DND-41 (cell line): Measurements from ENCODE around the gene HUNK.

Experiments
- ATAC-seq: fragments of 200-7000 bp; cut with Tn5 transposase; 3 replicates; pipeline ENCODE4 v1.9.1; 2021; ENCODE audit warnings: low read depth; ENCODE audit not compliant: insufficient read depth
- DNase-seq: peaks from one replicate; pipeline ENCODE4 v3.0.0-alpha.2; 2020
- H2AFZ ChIP-seq: 2 replicates; pipeline ENCODE4 v1.6.0; 2012; ENCODE audit warnings: low read depth, low read length
- H3K27ac ChIP-seq: 2 replicates; pipeline ENCODE4 v1.5.1; 2012; ENCODE audit warnings: low read length, inconsistent platforms
- H3K27me3 ChIP-seq: fragments of 200-600 bp; sonication (generic); 2 replicates; pipeline ENCODE4 v1.6.0; 2012; ENCODE audit warnings: low read length, mild to moderate bottlenecking, inconsistent platforms; ENCODE audit not compliant: insufficient read depth, poor library complexity
- H3K36me3 ChIP-seq: 2 replicates; pipeline ENCODE4 v1.5.1; 2012; ENCODE audit warnings: low read length, inconsistent platforms; ENCODE audit not compliant: insufficient read depth
- H3K4me1 ChIP-seq: 2 replicates; pipeline ENCODE4 v1.5.1; 2012; ENCODE audit warnings: mild to moderate bottlenecking, low read length; ENCODE audit not compliant: insufficient read depth
- H3K4me2 ChIP-seq: 2 replicates; pipeline ENCODE4 v1.6.0; 2012; ENCODE audit warnings: mild to moderate bottlenecking, moderate library complexity, low read length, inconsistent platforms; ENCODE audit not compliant: insufficient read depth
- H3K4me3 ChIP-seq, 2 experiments: fragments of 200-600 bp in 1 of 2; shearing (Covaris generic) in 1 of 2; 2 replicates each; pipeline ENCODE4 v1.5.1; 2012 to 2016; ENCODE audit warnings: inconsistent platforms in 2 of 2, low read length in 2 of 2, mild to moderate bottlenecking in 2 of 2, low read depth in 1 of 2, moderate library complexity in 1 of 2
- H3K79me2 ChIP-seq: 2 replicates; pipeline ENCODE4 v1.6.0; 2012; ENCODE audit warnings: low read length, inconsistent platforms; ENCODE audit not compliant: insufficient read depth
- H3K9ac ChIP-seq: 2 replicates; pipeline ENCODE4 v1.6.0; 2012; ENCODE audit warnings: low read depth, mild to moderate bottlenecking, inconsistent platforms, low read length, moderate library complexity
- H3K9me3 ChIP-seq: 2 replicates; pipeline ENCODE4 v1.5.1; 2012; ENCODE audit warnings: low read length, moderate library complexity, mild to moderate bottlenecking, inconsistent platforms; ENCODE audit not compliant: insufficient read depth, severe bottlenecking
- H4K20me1 ChIP-seq: 2 replicates; pipeline ENCODE4 v1.6.0; 2012; ENCODE audit warnings: low read length; ENCODE audit not compliant: insufficient read depth
- CTCF ChIP-seq: IDR thresholded peaks from 2 replicates; pipeline ENCODE4 v1.5.1; 2012; ENCODE audit warnings: borderline replicate concordance, low read length, moderate library complexity, mild to moderate bottlenecking; ENCODE audit not compliant: poor library complexity, severe bottlenecking; ENCODE audit errors: extremely low read depth
- EZH2 ChIP-seq: IDR thresholded peaks from 3 replicates; pipeline ENCODE4 v1.6.1; 2012; ENCODE audit warnings: borderline replicate concordance, low read depth, mild to moderate bottlenecking, moderate library complexity, low read length, inconsistent platforms; ENCODE audit not compliant: severe bottlenecking

The HUNK gene

GRCh38 chr21:31993826-31994825 lies 121.3 kb downstream of the HUNK start:
- Histone ChIP-seq H3K9ac (no peak overlapping the region), H3K27ac (no peak overlapping the region), H3K36me3 (no peaks in the 10 kb centered on the region), H3K4me3 (no peak overlapping the region), H3K27me3 (peaks cover 16% of the 10 kb centered on the region), H3K4me1 (no peaks in the 10 kb centered on the region), H3K4me2 (no peak overlapping the region), H2AFZ (no peak overlapping the region), H4K20me1 (no peaks in the 10 kb centered on the region), H3K79me2 (no peaks in the 10 kb centered on the region), H3K9me3 (no peaks in the 10 kb centered on the region)
- DNase-seq (no peak), ATAC-seq (no peak)
- TF ChIP-seq CTCF, result no peak
- no peak for TF ChIP-seq EZH2

- H3K27ac ChIP-seq, result no peak overlapping the region
- no peak overlapping the region for H3K4me2 ChIP-seq
- no peaks in the 10 kb centered on the region for H3K36me3 ChIP-seq
- no peaks in the 10 kb centered on the region for H3K4me1 ChIP-seq
- no peak for TF ChIP-seq EZH2
- no peak for TF ChIP-seq CTCF
- H3K27me3 ChIP-seq, result peaks cover 16% of the 10 kb centered on the region
- DNase-seq (no peak), ATAC-seq (no peak)
- H3K79me2 ChIP-seq, result no peaks in the 10 kb centered on the region
- no peak overlapping the region for H3K4me3 ChIP-seq
- H3K9me3 ChIP-seq, result no peaks in the 10 kb centered on the region
- H4K20me1 ChIP-seq, result no peaks in the 10 kb centered on the region
- no peak overlapping the region for H3K9ac ChIP-seq
- no peak overlapping the region for H2AFZ ChIP-seq
Measured at GRCh38 chr21:31997191-31997590, 124.4 kb downstream of the HUNK start.

- ATAC-seq (no peak), DNase-seq (no peak)
- Histone ChIP-seq H2AFZ (no peak overlapping the region), H3K36me3 (no peaks in the 10 kb centered on the region), H3K4me2 (no peak overlapping the region), H3K79me2 (no peaks in the 10 kb centered on the region), H3K9ac (no peak overlapping the region), H3K27ac (no peak overlapping the region), H3K27me3 (peaks cover 16% of the 10 kb centered on the region), H3K4me1 (no peaks in the 10 kb centered on the region), H3K9me3 (no peaks in the 10 kb centered on the region), H4K20me1 (no peaks in the 10 kb centered on the region), H3K4me3 (no peak overlapping the region)
- TF ChIP-seq EZH2 (no peak), CTCF (no peak)
Measured at GRCh38 chr21:31999810-32000468, 127.1 kb downstream of the HUNK start.
